Measurements from ENCODE around the gene CNTN5.

DNA sequence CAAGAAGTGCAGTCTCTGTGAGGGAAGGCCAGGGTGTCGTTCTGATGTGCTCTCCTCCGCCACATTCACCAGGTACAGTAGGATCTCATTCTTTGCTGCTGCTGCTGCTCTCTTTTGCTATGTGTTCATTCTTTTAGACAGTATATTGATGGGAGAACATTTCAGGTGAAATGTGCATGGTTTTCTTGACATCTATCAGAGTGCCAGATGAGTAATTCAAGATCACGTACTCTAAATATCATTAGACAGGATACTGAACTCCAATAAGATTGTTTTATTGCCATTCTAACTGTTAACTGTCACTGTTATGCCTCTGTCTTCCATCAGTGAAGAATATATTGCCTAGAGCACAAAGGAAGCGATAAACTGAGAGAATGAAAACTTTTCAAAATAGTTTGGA lies 895.3 kb downstream of the CNTN5 start:
- no peak for TF ChIP-seq POLR2A (IDR thresholded peaks at IDR 0.05)
- TF ChIP-seq, protein P1, sequence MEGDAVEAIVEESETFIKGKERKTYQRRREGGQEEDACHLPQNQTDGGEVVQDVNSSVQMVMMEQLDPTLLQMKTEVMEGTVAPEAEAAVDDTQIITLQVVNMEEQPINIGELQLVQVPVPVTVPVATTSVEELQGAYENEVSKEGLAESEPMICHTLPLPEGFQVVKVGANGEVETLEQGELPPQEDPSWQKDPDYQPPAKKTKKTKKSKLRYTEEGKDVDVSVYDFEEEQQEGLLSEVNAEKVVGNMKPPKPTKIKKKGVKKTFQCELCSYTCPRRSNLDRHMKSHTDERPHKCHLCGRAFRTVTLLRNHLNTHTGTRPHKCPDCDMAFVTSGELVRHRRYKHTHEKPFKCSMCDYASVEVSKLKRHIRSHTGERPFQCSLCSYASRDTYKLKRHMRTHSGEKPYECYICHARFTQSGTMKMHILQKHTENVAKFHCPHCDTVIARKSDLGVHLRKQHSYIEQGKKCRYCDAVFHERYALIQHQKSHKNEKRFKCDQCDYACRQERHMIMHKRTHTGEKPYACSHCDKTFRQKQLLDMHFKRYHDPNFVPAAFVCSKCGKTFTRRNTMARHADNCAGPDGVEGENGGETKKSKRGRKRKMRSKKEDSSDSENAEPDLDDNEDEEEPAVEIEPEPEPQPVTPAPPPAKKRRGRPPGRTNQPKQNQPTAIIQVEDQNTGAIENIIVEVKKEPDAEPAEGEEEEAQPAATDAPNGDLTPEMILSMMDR (IDR thresholded peaks at IDR 0.05), result no peak

Measured in uterus (tissue), 2 donors.